Lower leg skin (tissue), 3 donors: ENCODE data around the gene IFITM1.

ENCODE experiments used
- CTCF ChIP-seq, 3 donors: fragments of 450-650 bp; IDR thresholded peaks; one replicate each; pipeline ENCODE4 v1.5.1; 2016; ENCODE audit warnings: antibody characterized with exemption in 3 of 3, mild to moderate bottlenecking in 3 of 3, moderate library complexity in 2 of 3
- POLR2A ChIP-seq, 2 donors: fragments of 450-650 bp; IDR thresholded peaks; one replicate each; pipeline ENCODE4 v1.6.1; 2016 to 2017; ENCODE audit warnings: antibody characterized with exemption in 2 of 2, mild to moderate bottlenecking in 1 of 2, moderate library complexity in 1 of 2

GRCh38 chr11:313304-313786, 495 bp upstream of the IFITM1 start:
- no peak for TF ChIP-seq CTCF (IDR thresholded peaks at IDR 0.05)
- TF ChIP-seq POLR2A (IDR thresholded peaks at IDR 0.05), result no peak
